Liver (tissue), 9 donors: ENCODE results near the gene TET2. TPM values are rescaled to one million over a fixed set of nuclear protein-coding genes. Genes with fewer than 3 reads are reported as not detected.

ENCODE experiments used
- DNase-seq: peaks from one replicate; pipeline ENCODE4 v3.0.0-alpha.2; 2017; ENCODE audit warnings: low spot score
- H3K27ac ChIP-seq, 2 donors: one replicate each; pipeline ENCODE4 v1.7.0; 2013; ENCODE audit warnings: inconsistent platforms in 2 of 2, low read length in 2 of 2, control low read depth in 1 of 2, low read depth in 1 of 2, mild to moderate bottlenecking in 1 of 2
- H3K27me3 ChIP-seq, 4 donors: one replicate each; pipeline versions ENCODE4 v1.6.1 to v1.7.0; 2013; ENCODE audit warnings: low read length in 3 of 4, inconsistent platforms in 1 of 4, mild to moderate bottlenecking in 1 of 4, moderate library complexity in 1 of 4; ENCODE audit not compliant: control insufficient read depth in 4 of 4, insufficient read depth in 4 of 4
- H3K36me3 ChIP-seq, 4 donors: one replicate each; pipeline versions ENCODE4 v1.6.1 to v1.7.0; 2013; ENCODE audit warnings: low read length in 3 of 4, mild to moderate bottlenecking in 3 of 4, low read depth in 1 of 4, moderate library complexity in 1 of 4; ENCODE audit not compliant: control insufficient read depth in 4 of 4, insufficient read depth in 3 of 4
- H3K4me1 ChIP-seq, 4 donors: one replicate each; pipeline versions ENCODE4 v1.6.1 to v1.7.0; 2013; ENCODE audit warnings: low read length in 3 of 4, mild to moderate bottlenecking in 3 of 4, moderate library complexity in 1 of 4; ENCODE audit not compliant: control insufficient read depth in 4 of 4, insufficient read depth in 4 of 4
- H3K4me3 ChIP-seq, 3 donors: one replicate each; pipeline versions ENCODE4 v1.6.1 to v1.7.0; 2013; ENCODE audit warnings: low read length in 3 of 3, control low read depth in 1 of 3, low read depth in 1 of 3, mild to moderate bottlenecking in 1 of 3
- H3K9ac ChIP-seq, 2 donors: one replicate each; pipeline ENCODE4 v1.7.0; 2013; ENCODE audit warnings: low read length in 2 of 2, mild to moderate bottlenecking in 2 of 2, moderate library complexity in 2 of 2, control low read depth in 1 of 2, low read depth in 1 of 2
- H3K9me3 ChIP-seq, 4 donors: one replicate each; pipeline versions ENCODE4 v1.6.1 to v1.7.0; 2013; ENCODE audit warnings: low read length in 3 of 4; ENCODE audit not compliant: control insufficient read depth in 4 of 4
- EGR1 ChIP-seq, 2 donors: IDR thresholded peaks; 2 replicates each; pipeline ENCODE4 v1.6.1; 2016 to 2018; ENCODE audit warnings: antibody characterized with exemption in 2 of 2, low read depth in 2 of 2
- FOXA1 ChIP-seq: IDR thresholded peaks from 2 replicates; pipeline ENCODE4 v1.6.1; 2016; ENCODE audit warnings: antibody characterized with exemption
- FOXA2 ChIP-seq: IDR thresholded peaks from 2 replicates; pipeline ENCODE4 v1.6.1; 2016; ENCODE audit warnings: antibody characterized with exemption
- HNF4A ChIP-seq, 2 donors: conservative IDR thresholded peaks; 2 replicates each; pipeline ENCODE4 v1.6.1; 2016; ENCODE audit warnings: antibody characterized with exemption in 2 of 2, mild to moderate bottlenecking in 2 of 2
- HNF4G ChIP-seq: IDR thresholded peaks from 2 replicates; pipeline ENCODE4 v1.6.1; 2016; ENCODE audit warnings: antibody characterized with exemption
- JUND ChIP-seq, 2 donors: IDR thresholded peaks; 2 replicates each; pipeline ENCODE4 v1.6.1; 2016; ENCODE audit warnings: antibody characterized with exemption in 2 of 2
- RAD21 ChIP-seq, 2 donors: IDR thresholded peaks; 2 replicates each; pipeline ENCODE4 v1.6.1; 2016; ENCODE audit warnings: antibody characterized with exemption in 2 of 2, mild to moderate bottlenecking in 2 of 2
- RXRA ChIP-seq, 2 donors: IDR thresholded peaks; 2 replicates each; pipeline ENCODE4 v1.6.1; 2017 to 2018; ENCODE audit warnings: antibody characterized with exemption in 2 of 2, mild to moderate bottlenecking in 1 of 2
- SP1 ChIP-seq: IDR thresholded peaks from 2 replicates; pipeline ENCODE4 v1.6.1; 2018; ENCODE audit warnings: antibody characterized with exemption, mild to moderate bottlenecking
- TAF1 ChIP-seq: conservative IDR thresholded peaks from 2 replicates; pipeline ENCODE4 v1.6.1; 2016; ENCODE audit warnings: antibody characterized with exemption, mild to moderate bottlenecking
- YY1 ChIP-seq: IDR thresholded peaks from 2 replicates; pipeline ENCODE4 v1.6.1; 2016; ENCODE audit warnings: antibody characterized with exemption, mild to moderate bottlenecking
- WGBS: extraction: QIAGEN DNeasy Blood & Tissue Kit; methylation state at CpG from one replicate; pipeline ENCODE4 v1.1.7; 2013; 5-methylcytosine and 5-hydroxymethylcytosine counted together
- polyA plus RNA-seq, 2 donors: library from polyadenylated mRNA; stranded (reverse) in 1 of 2; unstranded in 1 of 2; fragments of 200-250 nt in 1 of 2; fragments of >200 nt in 1 of 2; fragmentation: Nextera tagmentation in 1 of 2; extraction: Ambion mirVana in 1 of 2; gene quantifications; one replicate each; pipeline versions ENCODE4 v1.2.1 to v1.2.3, GENCODE V29; 2013 to 2015
- total RNA-seq, 2 donors: library from RNA; depleted of rRNA; stranded (reverse); fragments of >200 nt; gene quantifications; one replicate each; pipeline ENCODE4 v1.2.3, GENCODE V29; 2014
- TF ChIP-seq, protein P1 (sequence below): IDR thresholded peaks from 2 replicates; pipeline ENCODE4 v1.6.1; 2016; ENCODE audit warnings: antibody characterized with exemption, mild to moderate bottlenecking
- TF ChIP-seq, protein P2 (sequence below): fragments of 150-350 bp; IDR thresholded peaks from 2 replicates; pipeline ENCODE4 v1.5.1; 2017; ENCODE audit warnings: improper control_type of control experiment, low read depth, low read length; ENCODE audit not compliant: missing input control
- TF ChIP-seq, protein P3 (sequence below): IDR thresholded peaks from 2 replicates; pipeline ENCODE4 v1.6.1; 2016; ENCODE audit warnings: antibody characterized with exemption
- TF ChIP-seq, protein P4 (sequence below): IDR thresholded peaks from 2 replicates; pipeline ENCODE4 v1.6.1; 2016; ENCODE audit warnings: antibody characterized with exemption
- donor health status: healthy.
- donor health status: healthy.
- donor health status: healthy.
- donor health status: healthy.
- donor health status: healthy.

Gene TET2
- total and polyA plus RNA-seq, 4 donors = 0.88 to 8.4 (median 5.5) TPM

DNA sequence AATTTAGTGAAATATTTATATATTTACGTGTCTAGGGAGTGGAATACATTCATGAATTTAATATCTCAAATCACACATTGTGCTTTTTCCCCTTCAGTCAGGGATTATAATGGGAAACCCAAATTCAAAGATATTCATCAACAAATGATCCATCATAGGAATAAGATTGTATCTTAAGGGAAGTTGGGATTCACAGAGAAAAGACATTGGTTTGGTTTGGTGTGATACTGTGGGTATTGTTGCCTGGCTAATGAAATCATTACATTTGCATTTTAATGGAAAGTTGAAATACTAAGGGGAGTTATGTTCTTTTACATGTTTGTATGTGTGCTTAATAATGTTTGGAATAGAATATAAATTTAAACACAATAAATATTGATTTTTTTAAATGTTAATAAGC lies 1.7 kb downstream of the TET2 start (continued):
- TF ChIP-seq, protein P1, sequence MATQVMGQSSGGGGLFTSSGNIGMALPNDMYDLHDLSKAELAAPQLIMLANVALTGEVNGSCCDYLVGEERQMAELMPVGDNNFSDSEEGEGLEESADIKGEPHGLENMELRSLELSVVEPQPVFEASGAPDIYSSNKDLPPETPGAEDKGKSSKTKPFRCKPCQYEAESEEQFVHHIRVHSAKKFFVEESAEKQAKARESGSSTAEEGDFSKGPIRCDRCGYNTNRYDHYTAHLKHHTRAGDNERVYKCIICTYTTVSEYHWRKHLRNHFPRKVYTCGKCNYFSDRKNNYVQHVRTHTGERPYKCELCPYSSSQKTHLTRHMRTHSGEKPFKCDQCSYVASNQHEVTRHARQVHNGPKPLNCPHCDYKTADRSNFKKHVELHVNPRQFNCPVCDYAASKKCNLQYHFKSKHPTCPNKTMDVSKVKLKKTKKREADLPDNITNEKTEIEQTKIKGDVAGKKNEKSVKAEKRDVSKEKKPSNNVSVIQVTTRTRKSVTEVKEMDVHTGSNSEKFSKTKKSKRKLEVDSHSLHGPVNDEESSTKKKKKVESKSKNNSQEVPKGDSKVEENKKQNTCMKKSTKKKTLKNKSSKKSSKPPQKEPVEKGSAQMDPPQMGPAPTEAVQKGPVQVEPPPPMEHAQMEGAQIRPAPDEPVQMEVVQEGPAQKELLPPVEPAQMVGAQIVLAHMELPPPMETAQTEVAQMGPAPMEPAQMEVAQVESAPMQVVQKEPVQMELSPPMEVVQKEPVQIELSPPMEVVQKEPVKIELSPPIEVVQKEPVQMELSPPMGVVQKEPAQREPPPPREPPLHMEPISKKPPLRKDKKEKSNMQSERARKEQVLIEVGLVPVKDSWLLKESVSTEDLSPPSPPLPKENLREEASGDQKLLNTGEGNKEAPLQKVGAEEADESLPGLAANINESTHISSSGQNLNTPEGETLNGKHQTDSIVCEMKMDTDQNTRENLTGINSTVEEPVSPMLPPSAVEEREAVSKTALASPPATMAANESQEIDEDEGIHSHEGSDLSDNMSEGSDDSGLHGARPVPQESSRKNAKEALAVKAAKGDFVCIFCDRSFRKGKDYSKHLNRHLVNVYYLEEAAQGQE = no peak
- TF ChIP-seq HNF4G (no peak), RXRA (IDR thresholded peaks at IDR 0.05) (no peak), FOXA2 (no peak), HNF4A (conservative IDR thresholded peaks at IDR 0.05) (no peak)
- TF ChIP-seq, protein P2, sequence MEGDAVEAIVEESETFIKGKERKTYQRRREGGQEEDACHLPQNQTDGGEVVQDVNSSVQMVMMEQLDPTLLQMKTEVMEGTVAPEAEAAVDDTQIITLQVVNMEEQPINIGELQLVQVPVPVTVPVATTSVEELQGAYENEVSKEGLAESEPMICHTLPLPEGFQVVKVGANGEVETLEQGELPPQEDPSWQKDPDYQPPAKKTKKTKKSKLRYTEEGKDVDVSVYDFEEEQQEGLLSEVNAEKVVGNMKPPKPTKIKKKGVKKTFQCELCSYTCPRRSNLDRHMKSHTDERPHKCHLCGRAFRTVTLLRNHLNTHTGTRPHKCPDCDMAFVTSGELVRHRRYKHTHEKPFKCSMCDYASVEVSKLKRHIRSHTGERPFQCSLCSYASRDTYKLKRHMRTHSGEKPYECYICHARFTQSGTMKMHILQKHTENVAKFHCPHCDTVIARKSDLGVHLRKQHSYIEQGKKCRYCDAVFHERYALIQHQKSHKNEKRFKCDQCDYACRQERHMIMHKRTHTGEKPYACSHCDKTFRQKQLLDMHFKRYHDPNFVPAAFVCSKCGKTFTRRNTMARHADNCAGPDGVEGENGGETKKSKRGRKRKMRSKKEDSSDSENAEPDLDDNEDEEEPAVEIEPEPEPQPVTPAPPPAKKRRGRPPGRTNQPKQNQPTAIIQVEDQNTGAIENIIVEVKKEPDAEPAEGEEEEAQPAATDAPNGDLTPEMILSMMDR = no peak
- TF ChIP-seq, protein P3, sequence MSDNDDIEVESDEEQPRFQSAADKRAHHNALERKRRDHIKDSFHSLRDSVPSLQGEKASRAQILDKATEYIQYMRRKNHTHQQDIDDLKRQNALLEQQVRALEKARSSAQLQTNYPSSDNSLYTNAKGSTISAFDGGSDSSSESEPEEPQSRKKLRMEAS = no peak

DNA sequence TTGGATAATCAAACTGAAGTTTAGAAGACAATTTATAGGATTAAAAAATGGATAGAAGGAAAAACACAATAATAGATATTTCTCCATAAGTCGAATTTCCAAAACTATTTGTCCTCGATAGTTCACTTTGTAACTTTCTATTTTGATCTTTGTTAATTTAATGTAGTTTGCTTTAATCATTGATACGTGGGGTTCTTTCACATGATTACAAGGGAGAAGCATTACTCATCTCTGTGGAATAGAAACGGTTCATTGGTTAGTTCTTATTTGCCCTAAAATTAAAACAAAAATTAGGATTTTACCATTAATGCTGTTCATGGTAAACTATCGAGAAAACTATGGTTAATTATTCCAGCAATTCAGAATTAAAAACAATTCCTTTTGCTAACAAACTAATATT lies 2.1 kb downstream of the TET2 start:
- H3K9me3 ChIP-seq = no peaks in the 10 kb centered on the region
- TF ChIP-seq TAF1 = no peak
- TF ChIP-seq, protein P3 = no peak
- no peaks in the 10 kb centered on the region for H3K36me3 ChIP-seq
- no peak overlapping the region for H3K9ac ChIP-seq
- 40% methylated on average over 5 of the region's 5 CpGs for WGBS
- H3K27me3 ChIP-seq = no peaks in the 10 kb centered on the region
- H3K4me1 ChIP-seq = peaks cover 8 to 29% (median 20%) of the 10 kb centered on the region in 4 donors
- no peak overlapping the region for H3K4me3 ChIP-seq
- no peak for DNase-seq
- H3K27ac ChIP-seq = no peak overlapping the region

DNA sequence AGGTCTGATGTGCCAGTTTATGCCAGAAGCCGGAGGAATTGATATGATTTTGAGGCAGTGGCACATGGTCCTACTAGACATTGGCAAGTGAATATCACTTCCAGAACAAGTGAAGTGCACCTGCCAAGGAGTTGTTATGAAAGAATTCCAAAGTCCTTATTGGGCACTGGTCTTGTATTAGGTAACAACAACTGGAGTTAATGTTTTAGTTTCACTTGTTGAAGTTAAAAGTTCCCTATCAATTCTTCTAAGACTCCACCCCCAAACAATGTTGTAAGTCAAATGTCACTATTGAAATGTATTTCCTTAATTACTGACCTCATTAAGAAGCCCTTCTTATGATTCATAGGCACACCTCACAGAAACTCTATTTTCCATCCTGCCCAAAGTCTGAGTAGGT lies 3.1 kb downstream of the TET2 start:
- no peak overlapping the region for H3K4me3 ChIP-seq
- peak; percentile 71 for TF ChIP-seq HNF4G
- peak; percentile 57 to 71 for TF ChIP-seq RXRA (IDR thresholded peaks at IDR 0.05)
- TF ChIP-seq TAF1 = no peak
- TF ChIP-seq SP1 = peak; percentile 45
- TF ChIP-seq FOXA1 = no peak
- TF ChIP-seq, protein P3 = peak; percentile 46
- peak; percentile 32 to 45 for TF ChIP-seq JUND (IDR thresholded peaks at IDR 0.05)
- TF ChIP-seq, protein P2 = no peak
- TF ChIP-seq HNF4A (conservative IDR thresholded peaks at IDR 0.05) = peak; percentile 93 to 94
- TF ChIP-seq, protein P1 = no peak
- TF ChIP-seq, protein P4, sequence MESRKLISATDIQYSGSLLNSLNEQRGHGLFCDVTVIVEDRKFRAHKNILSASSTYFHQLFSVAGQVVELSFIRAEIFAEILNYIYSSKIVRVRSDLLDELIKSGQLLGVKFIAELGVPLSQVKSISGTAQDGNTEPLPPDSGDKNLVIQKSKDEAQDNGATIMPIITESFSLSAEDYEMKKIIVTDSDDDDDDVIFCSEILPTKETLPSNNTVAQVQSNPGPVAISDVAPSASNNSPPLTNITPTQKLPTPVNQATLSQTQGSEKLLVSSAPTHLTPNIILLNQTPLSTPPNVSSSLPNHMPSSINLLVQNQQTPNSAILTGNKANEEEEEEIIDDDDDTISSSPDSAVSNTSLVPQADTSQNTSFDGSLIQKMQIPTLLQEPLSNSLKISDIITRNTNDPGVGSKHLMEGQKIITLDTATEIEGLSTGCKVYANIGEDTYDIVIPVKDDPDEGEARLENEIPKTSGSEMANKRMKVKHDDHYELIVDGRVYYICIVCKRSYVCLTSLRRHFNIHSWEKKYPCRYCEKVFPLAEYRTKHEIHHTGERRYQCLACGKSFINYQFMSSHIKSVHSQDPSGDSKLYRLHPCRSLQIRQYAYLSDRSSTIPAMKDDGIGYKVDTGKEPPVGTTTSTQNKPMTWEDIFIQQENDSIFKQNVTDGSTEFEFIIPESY = peak; percentile 50
- TF ChIP-seq EGR1 (IDR thresholded peaks at IDR 0.05; ENCODE audit: low read depth in 2 of 2) = peak in 1 of 2 donors; percentile 14
- TF ChIP-seq YY1 = peak; percentile 34
- peak; percentile 13 to 34 for TF ChIP-seq RAD21 (IDR thresholded peaks at IDR 0.05)

More for the DNA sequence above, 3.1 kb downstream of the TET2 start:
- DNase-seq = no peak
- Histone ChIP-seq H3K27me3 (no peaks in the 10 kb centered on the region), H3K4me1 (peaks cover 8 to 29% (median 21%) of the 10 kb centered on the region in 4 donors), H3K9me3 (no peaks in the 10 kb centered on the region), H3K27ac (peak overlapping the region; percentile 61 to 64), H3K36me3 (no peaks in the 10 kb centered on the region), H3K9ac (no peak overlapping the region)
- 46% methylated on average over 1 of the region's 1 CpG for WGBS
